IMR-90 (cell line): ENCODE measurements around the gene COQ4. TPM values are rescaled to one million over a fixed set of nuclear protein-coding genes. Genes with fewer than 3 reads are reported as not detected.
"Not testable (repeated sequence)": the region's sequence is repeated elsewhere in the genome, so short reads cannot be mapped to it uniquely, and the experiment has no call there.

Experiments
- ATAC-seq: fragments of 200-7000 bp; cut with Tn5 transposase; 2 replicates; pipeline ENCODE4 v1.9.1; 2020; ENCODE audit warnings: low read depth, mild to moderate bottlenecking, moderate library complexity
- BruUV-seq: library from RNA; stranded (reverse); fragments of 400-500 nt; replicated peaks from 2 replicates; lab custom pipeline; 2021; lab: Mats Ljungman, UMichigan
- CTCF ChIA-PET: fragments of 300-600 bp; formaldehyde crosslinking; extraction: SDS; loops from one replicate; lab custom pipeline; 2021; ENCODE audit warnings: antibody characterized with exemption; lab: Yijun Ruan, JAX
- POLR2A ChIA-PET: fragments of 300-600 bp; sonication (Branson Sonifier 250); formaldehyde crosslinking; loops from one replicate; lab custom pipeline; 2022; ENCODE audit warnings: antibody characterized with exemption; ENCODE audit not compliant: unreplicated experiment; lab: Charles Lee
- DNase-seq: peaks from one replicate; pipeline ENCODE4 v3.0.0; 2013
- H2AFZ ChIP-seq: replicated peaks from 2 replicates; pipeline ENCODE3; 2013; ENCODE audit warnings: low read length, mild to moderate bottlenecking; ENCODE audit not compliant: poor library complexity
- H2AK5ac ChIP-seq: 2 replicates; pipeline ENCODE4 v1.6.1; 2013; ENCODE audit warnings: low read depth, low read length, inconsistent platforms
- H2AK9ac ChIP-seq: replicated peaks from 2 replicates; pipeline ENCODE3; 2013; ENCODE audit warnings: mild to moderate bottlenecking, low read depth, low read length, moderate library complexity; ENCODE audit not compliant: poor library complexity
- H2BK120ac ChIP-seq: 2 replicates; pipeline ENCODE4 v1.6.1; 2013; ENCODE audit warnings: low read depth, low read length, inconsistent platforms
- H2BK15ac ChIP-seq: 3 replicates; pipeline ENCODE4 v1.6.1; 2013; ENCODE audit warnings: low read depth, low read length, inconsistent platforms
- H2BK20ac ChIP-seq: 2 replicates; pipeline ENCODE4 v1.6.1; 2013; ENCODE audit warnings: low read depth, mild to moderate bottlenecking, inconsistent platforms, low read length, moderate library complexity
- H2BK5ac ChIP-seq: 2 replicates; pipeline ENCODE4 v1.6.1; 2013; ENCODE audit warnings: mild to moderate bottlenecking, low read depth, low read length, inconsistent platforms; ENCODE audit not compliant: poor library complexity, severe bottlenecking
- H3K14ac ChIP-seq: replicated peaks from 2 replicates; pipeline ENCODE4 v1.6.1; 2013; ENCODE audit warnings: low read depth, low read length, inconsistent platforms
- H3K18ac ChIP-seq: 2 replicates; pipeline ENCODE4 v1.6.1; 2013; ENCODE audit warnings: low read depth, low read length, control low read depth
- H3K23ac ChIP-seq: 2 replicates; pipeline ENCODE4 v1.6.1; 2013; ENCODE audit warnings: low read depth, low read length, inconsistent platforms
- H3K27ac ChIP-seq: 2 replicates; pipeline ENCODE4 v1.5.1; 2013; ENCODE audit warnings: mild to moderate bottlenecking, control low read depth, low read length; ENCODE audit not compliant: insufficient read depth
- H3K27me3 ChIP-seq: 2 replicates; pipeline ENCODE4 v1.6.1; 2013; ENCODE audit warnings: low read length; ENCODE audit not compliant: control insufficient read depth, insufficient read depth
- H3K36me3 ChIP-seq: 2 replicates; pipeline ENCODE4 v1.6.1; 2013; ENCODE audit warnings: low read length, mixed read lengths; ENCODE audit not compliant: control insufficient read depth, insufficient read depth
- H3K4ac ChIP-seq: 2 replicates; pipeline ENCODE4 v1.6.1; 2013; ENCODE audit warnings: low read depth, low read length, inconsistent platforms
- H3K4me1 ChIP-seq: 2 replicates; pipeline ENCODE4 v1.6.1; 2013; ENCODE audit warnings: low read length, mixed read lengths; ENCODE audit not compliant: control insufficient read depth, insufficient read depth
- H3K4me2 ChIP-seq: 2 replicates; pipeline ENCODE4 v1.6.1; 2013; ENCODE audit warnings: low read depth, mild to moderate bottlenecking, control low read depth, low read length, moderate library complexity
- H3K4me3 ChIP-seq: 2 replicates; pipeline ENCODE4 v1.5.1; 2013; ENCODE audit warnings: low read depth, mild to moderate bottlenecking, control low read depth, low read length, moderate library complexity; ENCODE audit not compliant: insufficient read depth
- H3K56ac ChIP-seq: 2 replicates; pipeline ENCODE4 v1.6.1; 2013; ENCODE audit warnings: low read length, inconsistent platforms; ENCODE audit not compliant: insufficient read depth; ENCODE audit errors: extremely low read depth
- H3K79me1 ChIP-seq, 2 experiments: 2 replicates each; pipeline ENCODE4 v1.6.1; 2013; ENCODE audit warnings: low read length in 2 of 2, inconsistent platforms in 1 of 2, low read depth in 1 of 2
- H3K9ac ChIP-seq: 2 replicates; pipeline ENCODE4 v1.6.1; 2013; ENCODE audit warnings: low read depth, low read length, control low read depth
- H3K9me1 ChIP-seq: 2 replicates; pipeline ENCODE4 v1.6.1; 2013; ENCODE audit warnings: low read length, inconsistent platforms; ENCODE audit not compliant: insufficient read depth
- H3K9me3 ChIP-seq: 2 replicates; pipeline ENCODE4 v1.6.1; 2013; ENCODE audit warnings: low read length; ENCODE audit not compliant: control insufficient read depth, insufficient read depth
- H4K20me1 ChIP-seq: 2 replicates; pipeline ENCODE4 v1.6.1; 2013; ENCODE audit warnings: low read length, inconsistent platforms; ENCODE audit not compliant: insufficient read depth
- H4K5ac ChIP-seq: 2 replicates; pipeline ENCODE4 v1.6.1; 2013; ENCODE audit warnings: mild to moderate bottlenecking, low read depth, low read length, control low read depth
- H4K8ac ChIP-seq, 2 experiments: 2 replicates each; pipeline ENCODE4 v1.6.1; 2013; ENCODE audit warnings: low read depth in 2 of 2, low read length in 2 of 2, control low read depth in 1 of 2, inconsistent platforms in 1 of 2
- H4K91ac ChIP-seq: 2 replicates; pipeline ENCODE4 v1.6.1; 2013; ENCODE audit warnings: low read depth, low read length, inconsistent platforms; ENCODE audit not compliant: insufficient read depth
- CHD1 ChIP-seq: IDR thresholded peaks from 2 replicates; pipeline ENCODE4 v1.6.1; 2012; ENCODE audit warnings: low read depth, low read length, improper control_type of control experiment
- MAZ ChIP-seq: IDR thresholded peaks from 2 replicates; pipeline ENCODE4 v1.6.1; 2012; ENCODE audit warnings: low read depth, mild to moderate bottlenecking, low read length, improper control_type of control experiment, moderate library complexity, borderline replicate concordance
- RCOR1 ChIP-seq: IDR thresholded peaks from 2 replicates; pipeline ENCODE4 v1.6.1; 2012; ENCODE audit warnings: mild to moderate bottlenecking, low read length, improper control_type of control experiment; ENCODE audit not compliant: insufficient replicate concordance
- WGBS, 2 experiments: methylation state at CpG; one replicate each; pipeline versions ENCODE4 v1.1.5 to v1.1.7; 2013; ENCODE audit warnings: missing lambda C conversion rate in 2 of 2; ENCODE audit not compliant: insufficient read length in 1 of 2; ENCODE audit errors: extremely low coverage in 2 of 2; 5-methylcytosine and 5-hydroxymethylcytosine counted together
- dilution Hi-C: fragments of 300-500 bp; cut with HindIII; formaldehyde crosslinking; loops from one replicate; pipeline ENCODE4 v1.14.3; 2018; ENCODE audit warnings: low sequenced_read_pairs; ENCODE audit not compliant: unreplicated experiment
- in situ Hi-C: fragments of 300-500 bp; cut with MboI; formaldehyde crosslinking; loops from 3 replicates; pipeline ENCODE4 v1.14.3; 2019; ENCODE audit warnings: low sequenced_read_pairs, inconsistent platforms, mixed read lengths
- intact Hi-C: fragments of 100-400 bp; cut with micrococcal nuclease; formaldehyde crosslinking; loops from 2 replicates; pipeline ENCODE4 v1.10.0; 2022
- polyA plus RNA-seq, 3 experiments: library from polyadenylated mRNA; depleted of rRNA; stranded (reverse); fragments of >200 nt; gene quantifications; 2 replicates each; pipeline ENCODE4 v1.2.3, GENCODE V29; 2012; ENCODE audit warnings: low replicate concordance in 1 of 3
- total RNA-seq: library from RNA; depleted of rRNA; stranded (reverse); fragments of >200 nt; gene quantifications from 2 replicates; pipeline ENCODE4 v1.2.3, GENCODE V29; 2012

Gene COQ4
- total and polyA plus RNA-seq, 2 of the 4 experiments (the other 2 are of a cell fraction): 20.1 to 41.4 TPM

DNA sequence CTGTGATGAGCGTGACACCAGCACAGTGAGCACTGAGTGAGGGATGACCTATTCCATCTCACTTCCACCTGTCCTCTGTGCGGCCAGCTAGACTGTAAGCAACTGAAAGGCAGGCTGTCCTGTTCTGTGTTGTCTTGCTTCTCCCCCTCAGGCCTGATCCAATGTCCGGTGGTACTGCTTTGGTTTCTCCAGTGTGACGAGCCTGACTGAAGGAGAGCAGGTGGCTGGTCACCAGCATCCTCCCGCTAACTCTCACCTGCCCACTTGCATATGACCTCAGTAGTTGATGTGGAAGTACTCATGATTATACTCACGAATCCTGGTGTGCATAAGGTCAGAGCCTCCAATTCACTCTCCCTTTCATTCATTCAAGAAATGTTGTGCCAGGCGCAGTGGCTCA lies 15.3 kb downstream of the COQ4 start:
- peaks cover 3% of the 10 kb centered on the region; the same call in 1 of the 2 replicates for H4K20me1 ChIP-seq
- H3K4me1 ChIP-seq: peaks cover 4% of the 10 kb centered on the region; the same call in 1 of the 2 replicates
- H4K91ac ChIP-seq: no peak overlapping the region
- H2BK120ac ChIP-seq: no peak overlapping the region
- no peak overlapping the region for H4K8ac ChIP-seq
- TF ChIP-seq RCOR1: no peak
- TF ChIP-seq CHD1: no peak
- no peak for TF ChIP-seq MAZ
- no peak overlapping the region for H3K9ac ChIP-seq
- H4K5ac ChIP-seq: no peak overlapping the region
- in situ Hi-C loops (no loop called here), intact Hi-C loops (no loop called here), dilution Hi-C loops (no loop called here)
- no peak overlapping the region for H2AFZ ChIP-seq
- no peak overlapping the region for H3K56ac ChIP-seq
- peaks cover 0 to 24% of the 10 kb centered on the region in 2 experiments; a peak in 2 of 4 replicates for H3K79me1 ChIP-seq
- H3K18ac ChIP-seq: no peak overlapping the region
- no peaks in the 10 kb centered on the region for H3K9me3 ChIP-seq
- H3K36me3 ChIP-seq: peaks cover 6% of the 10 kb centered on the region
- no peak overlapping the region for H2BK15ac ChIP-seq
- H3K23ac ChIP-seq: no peak overlapping the region
- H3K9me1 ChIP-seq: peaks cover 12% of the 10 kb centered on the region
- no peak overlapping the region for H3K14ac ChIP-seq
- CTCF ChIA-PET: no interaction called here
- POLR2A ChIA-PET: no interaction called here
- H3K4me2 ChIP-seq: no peak overlapping the region
- H2BK20ac ChIP-seq: no peak overlapping the region
- no peak overlapping the region for H2AK5ac ChIP-seq
- H3K27me3 ChIP-seq: no peaks in the 10 kb centered on the region
- BruUV-seq: no TSS peak
- H3K4ac ChIP-seq: no peak overlapping the region
- H2BK5ac ChIP-seq: no peak overlapping the region
- H2AK9ac ChIP-seq: no peak overlapping the region
- H3K4me3 ChIP-seq: no peak overlapping the region
- no CpG with 5 or more reads among the region's 7 CpGs for WGBS, 2 experiments
- no peak for DNase-seq
- ATAC-seq: no peak
- H3K27ac ChIP-seq: no peak overlapping the region

DNA sequence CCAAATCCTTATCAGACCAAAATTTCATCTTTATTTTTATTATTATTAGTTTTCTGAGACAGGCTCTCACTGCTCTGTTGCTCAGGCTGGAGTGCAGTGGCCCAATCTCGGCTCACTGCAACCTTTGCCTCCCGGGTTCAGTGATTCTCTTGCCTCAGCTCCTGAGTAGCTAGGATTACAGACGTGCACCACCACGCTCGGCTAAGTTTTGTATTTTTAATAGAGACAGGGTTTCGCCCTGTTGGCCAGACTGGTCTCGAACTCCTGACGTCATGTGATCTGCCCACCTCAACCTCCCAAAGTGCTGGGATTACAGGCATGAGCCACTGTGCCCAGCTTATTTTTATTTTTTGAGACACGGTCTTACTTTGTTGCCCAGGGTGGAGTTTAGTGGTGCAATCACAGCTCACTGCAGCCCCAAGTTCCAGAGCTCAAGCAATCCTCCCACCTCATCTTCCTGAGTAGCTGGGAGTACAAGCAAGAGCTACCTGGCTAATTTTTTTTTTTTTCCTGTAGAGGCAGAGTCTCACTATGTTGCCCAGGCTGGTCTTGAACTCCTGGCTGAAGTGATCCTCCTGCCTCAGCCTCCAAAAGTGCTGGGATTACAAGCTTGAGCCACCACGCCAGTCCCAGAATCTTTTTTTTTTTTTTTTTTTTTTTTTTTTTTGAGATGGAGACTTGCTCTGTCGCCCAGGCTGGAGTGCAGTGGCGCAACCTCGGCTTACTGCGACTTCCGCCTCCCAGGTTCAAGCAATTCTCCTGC lies 16.4 kb downstream of the COQ4 start:
- H3K27ac ChIP-seq, H2AK5ac ChIP-seq, H3K9me3 ChIP-seq, BruUV-seq, H2BK20ac ChIP-seq, H4K5ac ChIP-seq, H3K36me3 ChIP-seq, H2BK5ac ChIP-seq, H3K27me3 ChIP-seq, H3K14ac ChIP-seq, DNase-seq, H3K23ac ChIP-seq, H3K4me3 ChIP-seq, dilution Hi-C loops, H3K56ac ChIP-seq, in situ Hi-C loops, H4K20me1 ChIP-seq, ATAC-seq, H4K91ac ChIP-seq, H3K18ac ChIP-seq, H3K4ac ChIP-seq, H2BK15ac ChIP-seq, H2BK120ac ChIP-seq, H3K4me1 ChIP-seq, H3K4me2 ChIP-seq, H3K9ac ChIP-seq, intact Hi-C loops, H2AK9ac ChIP-seq, H2AFZ ChIP-seq: not testable (repeated sequence)
- Histone ChIP-seq H4K8ac (peak overlapping the region in 1 of 2 experiments; percentile 88; a peak in 1 of 4 replicates), H3K9me1 (peaks cover 12% of the 10 kb centered on the region), H3K79me1 (peaks cover 0 to 25% of the 10 kb centered on the region in 2 experiments; a peak in 2 of 4 replicates)
- CTCF ChIA-PET: interaction anchor here (0.5 to 1.0 kb wide), 2 partner anchors 22 to 44 kb away, joined by 3 to 4 read pairs; no protein-coding TSS in a partner anchor
- 93% methylated on average over 3 of the region's 15 CpGs; no CpG with 5 or more reads in 1 of the 2 experiments for WGBS, 2 experiments
- POLR2A ChIA-PET: interaction anchor here (0.6 kb wide), 1 partner anchor 247 kb away, joined by 4 read pairs; no protein-coding TSS in a partner anchor
